SK-N-SH (cell line): Measurements from ENCODE around the gene BTBD16. TPM values are rescaled to one million over a fixed set of nuclear protein-coding genes. Genes with fewer than 3 reads are reported as not detected.

Source experiments
- CTCF ChIA-PET: fragments of 300-600, 350-600 bp; formaldehyde crosslinking; extraction: SDS; loops from one replicate; lab custom pipeline; 2021; lab: Yijun Ruan, JAX
- POLR2A ChIA-PET: fragments of 350-600 bp; sonication (Branson Sonifier 250); formaldehyde crosslinking; extraction: SDS; loops from one replicate; lab custom pipeline; 2020; ENCODE audit warnings: antibody characterized with exemption, inconsistent platforms; lab: Yijun Ruan, JAX
- DNase-seq: peaks from one replicate; pipeline ENCODE4 v3.0.0; 2012
- H2AFZ ChIP-seq: fragments of 200-600 bp; sonication (generic); 2 replicates; pipeline ENCODE4 v1.8.1; 2016; ENCODE audit warnings: antibody characterized with exemption, mild to moderate bottlenecking, low read depth
- H3F3A ChIP-seq: fragments of 200-600 bp; sonication (generic); replicated peaks from 2 replicates; pipeline ENCODE3; 2016; ENCODE audit warnings: antibody characterized with exemption, mild to moderate bottlenecking; ENCODE audit not compliant: insufficient read depth
- H3K27ac ChIP-seq, 2 experiments: fragments of 200-500 bp in 1 of 2; fragments of 200-600 bp in 1 of 2; sonication (Bioruptor generic) in 1 of 2; sonication (generic), shearing (Covaris generic) in 1 of 2; 2 replicates each; pipeline versions ENCODE4 v1.5.1 to v1.6.1; 2014 to 2016; ENCODE audit warnings: low read depth in 2 of 2, inconsistent platforms in 1 of 2, low read length in 1 of 2, mild to moderate bottlenecking in 1 of 2, mixed read lengths in 1 of 2
- H3K27me3 ChIP-seq: fragments of 200-600 bp; sonication (generic), shearing (Covaris generic); 2 replicates; pipeline ENCODE4 v1.6.1; 2016; ENCODE audit warnings: mixed run types; ENCODE audit not compliant: insufficient read depth
- H3K36me3 ChIP-seq, 2 experiments: fragments of 200-500 bp in 1 of 2; fragments of 200-600 bp in 1 of 2; sonication (Bioruptor generic) in 1 of 2; sonication (generic) in 1 of 2; replicated peaks in 1 of 2; 2 replicates each; pipeline versions ENCODE3 to v1.5.1; 2014 to 2016; ENCODE audit warnings: low read length in 1 of 2, mild to moderate bottlenecking in 1 of 2; ENCODE audit not compliant: insufficient read depth in 2 of 2, control insufficient read depth in 1 of 2
- H3K4me1 ChIP-seq, 2 experiments: fragments of 200-500 bp in 1 of 2; fragments of 200-600 bp in 1 of 2; sonication (Bioruptor generic) in 1 of 2; sonication (generic), shearing (Covaris generic) in 1 of 2; 2 replicates each; pipeline versions ENCODE4 v1.5.1 to v1.6.1; 2014 to 2016; ENCODE audit warnings: low read depth in 1 of 2, low read length in 1 of 2, mixed run types in 1 of 2; ENCODE audit not compliant: insufficient read depth in 2 of 2, control insufficient read depth in 1 of 2
- H3K4me2 ChIP-seq: fragments of 200-600 bp; sonication (generic), shearing (Covaris generic); 2 replicates; pipeline ENCODE4 v1.6.1; 2017; ENCODE audit warnings: mixed run types
- H3K4me3 ChIP-seq, 2 experiments: fragments of 200-500 bp in 1 of 2; fragments of 200-600 bp in 1 of 2; sonication (Bioruptor generic) in 1 of 2; sonication (generic), shearing (Covaris generic) in 1 of 2; 2 replicates each; pipeline versions ENCODE4 v1.5.1 to v1.8.1; 2014 to 2016; ENCODE audit warnings: low read depth in 2 of 2, inconsistent platforms in 1 of 2, low read length in 1 of 2, mild to moderate bottlenecking in 1 of 2, mixed read lengths in 1 of 2, moderate library complexity in 1 of 2
- H3K79me2 ChIP-seq: fragments of 200-600 bp; sonication (generic); 2 replicates; pipeline ENCODE4 v1.8.1; 2017; ENCODE audit warnings: mild to moderate bottlenecking; ENCODE audit not compliant: insufficient read depth
- H3K9ac ChIP-seq: fragments of 200-600 bp; sonication (generic); 2 replicates; pipeline ENCODE4 v1.6.1; 2017; ENCODE audit warnings: mixed run types
- H3K9me2 ChIP-seq: fragments of 200-600 bp; sonication (generic); 2 replicates; pipeline ENCODE4 v1.6.1; 2017; ENCODE audit warnings: mixed run types
- H3K9me3 ChIP-seq: fragments of 200-600 bp; sonication (generic); 2 replicates; pipeline ENCODE4 v1.6.1; 2017; ENCODE audit warnings: mixed run types, mild to moderate bottlenecking, moderate library complexity
- H4K20me1 ChIP-seq: fragments of 200-600 bp; sonication (generic); 2 replicates; pipeline ENCODE4 v1.6.1; 2017; ENCODE audit warnings: mild to moderate bottlenecking, mixed run types; ENCODE audit not compliant: insufficient read depth
- CHD2 ChIP-seq: fragments of 150-350 bp; IDR thresholded peaks from 2 replicates; pipeline ENCODE4 v1.6.1; 2018; ENCODE audit warnings: low read length; ENCODE audit not compliant: partially characterized antibody
- EZH2phosphoT487 ChIP-seq: fragments of 200-600 bp; sonication (generic); IDR thresholded peaks from 2 replicates; pipeline ENCODE4 v1.6.1; 2017; ENCODE audit warnings: low read depth, mixed run types, mild to moderate bottlenecking, antibody characterized with exemption, moderate library complexity, borderline replicate concordance
- FOSL2 ChIP-seq: IDR thresholded peaks from 2 replicates; pipeline ENCODE4 v1.4.0; 2012; ENCODE audit warnings: low read depth, mild to moderate bottlenecking, moderate library complexity, borderline replicate concordance
- FOXJ3 ChIP-seq: sonication (generic); formaldehyde crosslinking; IDR thresholded peaks from 2 replicates; pipeline ENCODE4 v1.5.1; 2020; ENCODE audit warnings: mild to moderate bottlenecking, missing genetic modification reagents
- FOXM1 ChIP-seq: IDR thresholded peaks from 2 replicates; pipeline ENCODE4 v1.4.0; 2012; ENCODE audit warnings: low read depth, mild to moderate bottlenecking
- GABPA ChIP-seq: IDR thresholded peaks from 2 replicates; pipeline ENCODE4 v1.4.0; 2012; ENCODE audit warnings: low read depth, mild to moderate bottlenecking
- NFIC ChIP-seq: IDR thresholded peaks from 2 replicates; pipeline ENCODE4 v1.4.0; 2012; ENCODE audit warnings: borderline replicate concordance
- NRF1 ChIP-seq: IDR thresholded peaks from 2 replicates; pipeline ENCODE4 v1.6.1; 2012; ENCODE audit warnings: low read depth, mild to moderate bottlenecking, low read length
- PBX3 ChIP-seq: IDR thresholded peaks from 2 replicates; pipeline ENCODE4; 2012
- RCOR1 ChIP-seq: fragments of 150-350 bp; IDR thresholded peaks from 2 replicates; pipeline ENCODE4 v1.6.1; 2017; ENCODE audit warnings: antibody characterized with exemption, low read length
- REST ChIP-seq: IDR thresholded peaks from 2 replicates; pipeline ENCODE4 v1.6.1; 2012; ENCODE audit warnings: mild to moderate bottlenecking, low read depth, low read length, moderate library complexity
- RXRA ChIP-seq: IDR thresholded peaks from 2 replicates; pipeline ENCODE4 v1.4.0; 2012; ENCODE audit warnings: low read depth, mild to moderate bottlenecking, borderline replicate concordance
- SIN3A ChIP-seq: IDR thresholded peaks from 2 replicates; pipeline ENCODE4 v1.6.1; 2012; ENCODE audit warnings: low read depth, mild to moderate bottlenecking, low read length, moderate library complexity, borderline replicate concordance
- TCF12 ChIP-seq: IDR thresholded peaks from 2 replicates; pipeline ENCODE4 v1.4.0; 2012
- YY1 ChIP-seq: IDR thresholded peaks from 2 replicates; pipeline ENCODE4 v1.4.0; 2012; ENCODE audit warnings: low read depth, mild to moderate bottlenecking
- whole genome bisulfite sequencing: methylation state at CpG from one replicate; pipeline ENCODE4 v1.1.6; 2017; ENCODE audit warnings: low lambda C conversion rate; 5-methylcytosine and 5-hydroxymethylcytosine counted together
- polyA plus RNA-seq, 3 experiments: library from polyadenylated mRNA; depleted of rRNA; stranded (reverse); fragments of >200 nt; gene quantifications; 2 replicates each; pipeline ENCODE4 v1.2.3, GENCODE V29; 2012
- TF ChIP-seq, protein P1 (sequence below): IDR thresholded peaks from 2 replicates; pipeline ENCODE4 v1.4.0; 2012; ENCODE audit warnings: low read depth
- TF ChIP-seq, protein P2 (sequence below): fragments of 200-600 bp; sonication (generic); IDR thresholded peaks from 2 replicates; pipeline ENCODE4 v1.6.1; 2017; ENCODE audit warnings: antibody characterized with exemption, mild to moderate bottlenecking, moderate library complexity
- TF ChIP-seq, protein P3 (sequence below): IDR thresholded peaks from 2 replicates; pipeline ENCODE4 v1.4.0; 2012; ENCODE audit warnings: low read depth, borderline replicate concordance

The BTBD16 gene
- polyA plus RNA-seq, 1 of the 3 experiments (the other 2 are of a cell fraction), result not detected

- TF ChIP-seq PBX3, result no peak
- TF ChIP-seq REST, result no peak
Observed at GRCh38 chr10:122299423-122300075, 28.5 kb downstream of the BTBD16 start (continued).

GRCh38 chr10:122301055-122301810 is 30.1 kb downstream of the BTBD16 start:
- Histone ChIP-seq H3K4me3 (no peak overlapping the region), H3K4me2 (no peak overlapping the region), H3K27ac (no peak overlapping the region), H3K9me3 (no peaks in the 10 kb centered on the region), H3K79me2 (no peaks in the 10 kb centered on the region), H3F3A (no peaks in the 10 kb centered on the region), H3K27me3 (no peaks in the 10 kb centered on the region; the same call in 1 of the 2 replicates), H3K4me1 (no peaks in the 10 kb centered on the region; a peak in 1 of 4 replicates), H3K9me2 (no peaks in the 10 kb centered on the region), H2AFZ (no peak overlapping the region), H3K36me3 (no peaks in the 10 kb centered on the region), H3K9ac (no peak overlapping the region), H4K20me1 (no peaks in the 10 kb centered on the region)
- no peak for DNase-seq
- ChIA-PET CTCF (interaction anchor here (0.8 to 3.0 kb wide), 5 partner anchors 18 to 408 kb away, joined by 3 to 22 read pairs (median 3); no protein-coding TSS in a partner anchor), POLR2A (no interaction called here)
- WGBS, result 53% methylated on average over 11 of the region's 12 CpGs
- TF ChIP-seq FOSL2 (no peak), GABPA (no peak), YY1 (no peak), RXRA (no peak), REST (no peak), SIN3A (no peak), NRF1 (no peak), TCF12 (no peak), RCOR1 (no peak), EZH2phosphoT487 (no peak), FOXM1 (no peak), NFIC (no peak), FOXJ3 (CRISPR knock-in tag) (no peak), CHD2 (no peak)
- TF ChIP-seq, protein P1, sequence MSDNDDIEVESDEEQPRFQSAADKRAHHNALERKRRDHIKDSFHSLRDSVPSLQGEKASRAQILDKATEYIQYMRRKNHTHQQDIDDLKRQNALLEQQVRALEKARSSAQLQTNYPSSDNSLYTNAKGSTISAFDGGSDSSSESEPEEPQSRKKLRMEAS, result no peak
- TF ChIP-seq, protein P2, sequence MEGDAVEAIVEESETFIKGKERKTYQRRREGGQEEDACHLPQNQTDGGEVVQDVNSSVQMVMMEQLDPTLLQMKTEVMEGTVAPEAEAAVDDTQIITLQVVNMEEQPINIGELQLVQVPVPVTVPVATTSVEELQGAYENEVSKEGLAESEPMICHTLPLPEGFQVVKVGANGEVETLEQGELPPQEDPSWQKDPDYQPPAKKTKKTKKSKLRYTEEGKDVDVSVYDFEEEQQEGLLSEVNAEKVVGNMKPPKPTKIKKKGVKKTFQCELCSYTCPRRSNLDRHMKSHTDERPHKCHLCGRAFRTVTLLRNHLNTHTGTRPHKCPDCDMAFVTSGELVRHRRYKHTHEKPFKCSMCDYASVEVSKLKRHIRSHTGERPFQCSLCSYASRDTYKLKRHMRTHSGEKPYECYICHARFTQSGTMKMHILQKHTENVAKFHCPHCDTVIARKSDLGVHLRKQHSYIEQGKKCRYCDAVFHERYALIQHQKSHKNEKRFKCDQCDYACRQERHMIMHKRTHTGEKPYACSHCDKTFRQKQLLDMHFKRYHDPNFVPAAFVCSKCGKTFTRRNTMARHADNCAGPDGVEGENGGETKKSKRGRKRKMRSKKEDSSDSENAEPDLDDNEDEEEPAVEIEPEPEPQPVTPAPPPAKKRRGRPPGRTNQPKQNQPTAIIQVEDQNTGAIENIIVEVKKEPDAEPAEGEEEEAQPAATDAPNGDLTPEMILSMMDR, result no peak
- TF ChIP-seq, protein P3, sequence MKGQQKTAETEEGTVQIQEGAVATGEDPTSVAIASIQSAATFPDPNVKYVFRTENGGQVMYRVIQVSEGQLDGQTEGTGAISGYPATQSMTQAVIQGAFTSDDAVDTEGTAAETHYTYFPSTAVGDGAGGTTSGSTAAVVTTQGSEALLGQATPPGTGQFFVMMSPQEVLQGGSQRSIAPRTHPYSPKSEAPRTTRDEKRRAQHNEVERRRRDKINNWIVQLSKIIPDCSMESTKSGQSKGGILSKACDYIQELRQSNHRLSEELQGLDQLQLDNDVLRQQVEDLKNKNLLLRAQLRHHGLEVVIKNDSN, result no peak
